GM21825 (cell line): ENCODE measurements around the gene CNGB1.
"Not testable (repeated sequence)": the region's sequence is repeated elsewhere in the genome, so short reads cannot be mapped to it uniquely, and the experiment has no call there.

Source experiments
- ATAC-seq: cut with Tn5 transposase; IDR thresholded peaks from one replicate; pipeline ENCODE4 v1.9.1; 2021; ENCODE audit warnings: mild to moderate bottlenecking, moderate library complexity; ENCODE audit not compliant: unreplicated experiment

CNGB1 gene

DNA sequence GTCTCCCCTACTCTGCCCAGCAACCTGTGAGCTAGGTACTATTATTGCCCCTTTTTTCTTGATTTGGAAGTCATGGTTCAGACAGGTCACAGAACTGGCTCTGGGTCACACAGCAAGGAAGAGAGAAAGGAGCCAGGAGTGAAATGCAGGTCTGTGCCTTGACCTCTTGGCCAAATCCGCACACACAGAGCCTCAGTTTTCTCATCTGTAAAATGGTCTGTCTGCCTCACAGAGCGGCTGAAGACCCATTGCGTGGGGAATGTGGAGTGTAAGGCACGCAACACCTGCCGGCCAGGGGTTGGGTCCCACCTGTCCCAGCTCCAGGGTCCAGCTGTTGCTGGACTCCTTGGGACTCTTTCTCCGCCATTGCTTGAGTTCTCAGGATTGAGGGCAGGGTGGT lies 32.4 kb downstream of the CNGB1 start:
- no peak for ATAC-seq

DNA sequence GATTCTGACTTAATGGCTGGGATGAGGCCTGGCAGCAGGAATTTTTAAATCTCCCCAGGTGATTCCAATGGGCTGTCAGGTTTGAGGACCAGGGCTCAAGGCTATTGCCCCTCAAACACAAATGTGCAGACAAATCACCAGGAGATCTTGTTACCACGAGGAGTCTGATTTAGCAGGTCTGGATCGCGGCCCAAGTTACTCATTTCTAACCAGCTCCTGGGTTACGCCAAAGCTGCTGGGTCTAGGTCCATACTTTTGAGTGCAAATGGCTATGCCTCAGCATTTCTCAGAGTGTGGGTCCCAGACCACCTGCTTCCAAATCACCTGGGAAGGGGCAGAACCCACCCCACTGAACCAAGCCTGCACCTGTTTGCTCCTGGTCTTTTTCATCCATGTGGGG lies 33.1 kb downstream of the CNGB1 start:
- ATAC-seq: no peak

DNA sequence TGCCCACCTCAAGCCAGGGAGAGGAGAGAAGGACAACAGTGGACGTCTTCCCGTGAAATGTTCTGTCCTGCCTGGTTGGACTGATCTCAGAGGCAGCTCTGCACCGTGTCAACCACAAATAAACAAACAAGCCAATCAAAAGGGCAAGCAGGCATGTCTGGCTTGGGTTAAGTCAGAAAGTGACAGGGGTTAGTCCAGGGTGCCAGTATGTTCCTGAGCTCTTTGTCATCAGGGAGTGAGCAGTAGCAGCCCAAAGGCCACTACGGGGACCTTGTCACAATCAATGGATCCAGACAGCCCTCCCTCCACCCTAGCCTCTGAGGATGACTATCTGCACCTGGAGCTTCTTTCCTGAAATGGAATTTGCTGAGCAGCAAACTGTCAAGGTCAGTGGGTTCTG lies 35.0 kb downstream of the CNGB1 start:
- no peak for ATAC-seq

DNA sequence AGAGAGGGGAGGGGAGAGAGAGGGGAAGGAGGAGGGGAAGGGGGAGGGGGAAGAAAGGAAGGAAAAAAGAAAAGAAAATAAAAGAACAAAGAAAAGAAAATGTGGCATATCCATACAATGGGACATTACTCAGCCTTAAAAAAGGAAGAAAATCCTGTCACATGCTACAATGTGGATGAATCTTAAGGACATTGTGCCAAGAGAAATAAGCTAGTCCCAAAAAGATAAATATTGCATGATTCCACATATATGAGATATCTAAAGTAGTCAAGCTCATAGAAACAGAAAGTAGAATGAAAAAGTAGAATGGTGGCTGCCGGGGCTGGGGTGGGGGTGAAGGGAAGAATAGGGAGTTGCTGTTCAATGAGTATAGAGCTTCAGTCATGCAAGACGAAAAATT lies 40.4 kb downstream of the CNGB1 start:
- no peak for ATAC-seq

DNA sequence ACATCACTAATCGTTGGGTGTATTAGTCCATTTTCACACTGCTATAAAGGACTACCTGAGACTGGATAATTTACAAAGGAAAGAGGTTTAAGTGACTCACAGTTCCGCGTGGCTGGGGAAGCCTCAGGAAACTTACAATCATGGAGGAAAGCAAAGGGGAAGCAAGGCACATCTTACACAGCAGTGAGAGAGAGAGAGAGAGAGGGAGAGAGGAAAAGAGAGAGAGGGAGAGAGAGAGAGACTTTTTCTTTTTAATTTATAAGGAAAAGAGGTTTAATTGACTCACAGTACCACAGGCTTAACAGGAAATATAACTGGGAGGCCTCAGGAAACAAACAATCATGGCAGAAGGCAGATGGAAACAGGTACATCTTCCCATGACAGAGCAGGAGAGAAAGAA lies 41.7 kb downstream of the CNGB1 start:
- ATAC-seq: no peak

DNA sequence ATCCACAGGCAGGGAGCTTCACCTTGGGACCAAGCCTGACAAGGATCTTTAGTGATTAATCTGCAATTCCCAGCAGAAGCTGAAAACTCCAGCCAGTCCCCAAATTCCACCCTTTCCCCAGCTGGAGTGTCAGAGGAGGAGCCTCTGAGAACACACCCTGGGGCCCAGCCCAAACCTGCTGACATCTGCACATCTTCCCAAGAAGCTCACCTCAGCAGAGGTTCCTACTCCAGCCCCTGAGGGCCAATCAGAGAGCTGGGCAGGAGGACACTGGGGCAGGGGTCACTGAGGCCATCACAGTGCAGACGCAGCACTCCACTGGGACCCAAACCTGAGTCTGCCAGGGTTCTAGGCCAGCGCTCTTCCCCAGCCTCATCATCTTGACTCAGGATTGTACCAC lies 44.9 kb downstream of the CNGB1 start:
- no peak for ATAC-seq

DNA sequence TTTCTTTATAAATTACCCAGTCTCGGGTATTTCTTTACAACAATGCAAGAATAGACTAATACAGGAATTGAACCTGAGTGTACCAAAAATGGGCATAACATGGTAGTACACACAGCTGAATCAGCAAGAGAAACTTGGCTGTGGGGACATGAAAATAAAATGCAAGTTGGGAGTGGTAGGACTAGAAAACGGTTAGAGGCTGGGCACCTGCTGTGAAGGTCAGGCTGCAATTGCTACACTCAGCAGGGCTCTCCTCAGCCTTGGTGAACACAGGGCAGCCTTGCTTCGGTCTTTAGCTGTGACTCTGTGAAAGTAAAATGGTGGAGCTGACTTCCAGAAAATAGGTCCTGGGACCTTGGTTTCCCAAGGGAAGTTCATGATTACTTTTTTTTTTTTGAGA lies 45.6 kb downstream of the CNGB1 start:
- no peak for ATAC-seq

DNA sequence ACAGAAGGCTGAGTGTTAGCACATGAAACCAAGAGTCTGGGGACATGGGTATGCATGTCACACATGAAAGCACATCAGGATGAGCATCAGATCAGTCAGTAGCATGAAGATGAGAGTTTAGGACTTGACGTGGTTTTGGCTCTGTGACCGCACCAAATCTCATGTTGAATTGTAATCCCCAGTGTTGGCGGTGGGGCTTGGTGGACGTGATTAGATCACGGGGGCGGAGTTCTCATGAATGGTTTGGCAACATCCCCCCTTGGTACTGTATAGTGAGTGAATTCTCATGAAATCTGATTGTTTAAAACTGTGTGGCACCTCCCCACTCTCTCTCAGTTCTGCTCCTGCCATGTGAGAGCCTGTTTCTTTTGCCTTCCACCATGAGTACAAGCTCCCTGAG lies 46.4 kb downstream of the CNGB1 start:
- no peak for ATAC-seq

DNA sequence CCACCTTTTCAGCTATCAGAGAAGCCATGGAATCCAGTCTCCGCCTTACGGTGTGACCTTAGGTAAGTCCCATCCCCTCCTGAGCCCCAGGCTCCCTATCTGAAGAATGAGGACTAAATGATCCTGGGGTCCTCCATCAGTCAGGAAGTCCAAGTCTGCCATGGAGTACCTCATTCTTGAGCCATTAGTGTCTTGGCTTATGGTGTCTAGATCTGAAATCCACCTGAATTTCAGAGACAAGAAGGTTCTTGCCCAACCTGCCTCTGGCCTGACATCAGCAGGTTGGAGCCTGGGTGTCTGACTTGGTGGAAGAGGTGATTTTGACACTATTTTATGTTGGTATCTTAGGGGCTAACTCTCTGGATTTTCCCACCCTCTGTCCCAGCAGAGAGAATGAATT lies 47.1 kb downstream of the CNGB1 start:
- no peak for ATAC-seq

DNA sequence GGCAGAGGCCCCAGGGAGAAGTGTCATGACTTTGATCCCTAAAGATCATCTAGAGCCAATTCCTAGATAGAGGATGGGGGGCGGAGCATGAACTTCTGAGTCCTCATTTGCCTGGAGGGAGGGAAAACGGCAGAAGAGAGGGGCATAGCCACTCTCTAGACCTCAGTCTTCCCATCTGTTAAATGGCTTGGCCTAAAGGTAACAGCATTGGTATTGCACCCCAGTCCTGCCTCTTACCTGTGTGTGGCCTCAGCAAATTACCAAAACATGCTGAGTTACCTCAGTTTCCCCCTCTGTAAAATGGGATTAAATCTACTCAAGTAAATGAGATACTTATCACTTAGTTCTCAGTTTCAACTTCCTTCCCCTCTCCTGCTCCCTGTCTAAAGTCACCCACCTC lies 47.5 kb downstream of the CNGB1 start:
- ATAC-seq: no peak

DNA sequence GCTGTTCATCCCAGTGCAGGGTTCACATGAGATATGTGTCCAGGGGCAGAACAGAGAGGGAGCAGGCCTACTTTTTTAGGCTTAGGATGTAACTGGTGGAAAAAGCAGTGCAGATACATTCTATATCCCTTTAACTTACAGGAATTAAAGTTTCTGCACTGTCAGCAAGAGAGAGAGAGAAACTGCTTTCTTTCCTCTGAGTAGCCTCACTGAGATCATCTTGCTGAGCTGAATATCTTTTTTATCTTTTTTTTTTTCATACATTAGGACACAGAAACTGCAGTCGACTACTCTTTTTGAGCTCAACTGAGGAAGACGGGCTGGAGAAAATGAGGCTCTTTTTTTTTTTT lies 50.1 kb downstream of the CNGB1 start:
- no peak for ATAC-seq

DNA sequence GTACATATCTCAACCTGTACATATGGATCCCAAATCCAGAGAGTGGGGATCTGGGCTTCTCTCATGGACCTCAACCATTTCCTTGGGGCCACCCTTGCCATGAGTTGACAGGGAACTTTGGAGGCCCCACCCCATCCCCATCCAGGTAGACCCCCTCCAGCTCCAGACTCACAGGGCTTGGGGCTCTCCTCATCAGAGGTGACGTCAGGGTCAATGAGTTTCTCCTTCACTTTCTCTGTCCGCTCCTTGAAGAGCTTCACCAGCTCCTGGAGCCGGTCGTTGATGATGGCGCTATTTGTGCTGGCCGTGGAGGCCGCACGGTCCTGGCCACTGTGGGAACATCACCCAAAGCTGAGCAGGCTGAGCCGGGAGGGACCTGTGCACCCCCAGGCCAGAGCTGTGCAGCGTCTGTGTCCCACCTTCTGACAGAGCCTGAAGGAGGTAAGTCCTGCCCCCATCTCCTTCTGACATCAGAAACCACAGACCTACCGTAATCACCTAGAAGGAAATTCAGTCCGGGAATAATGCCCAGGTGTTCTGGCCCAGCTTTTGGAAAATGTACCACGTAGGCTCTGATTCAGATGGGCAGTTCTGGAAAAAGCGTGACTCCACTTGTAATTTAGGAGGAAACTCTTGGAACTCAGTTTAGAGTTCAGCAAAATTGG lies 50.6 kb downstream of the CNGB1 start:
- ATAC-seq: no peak

DNA sequence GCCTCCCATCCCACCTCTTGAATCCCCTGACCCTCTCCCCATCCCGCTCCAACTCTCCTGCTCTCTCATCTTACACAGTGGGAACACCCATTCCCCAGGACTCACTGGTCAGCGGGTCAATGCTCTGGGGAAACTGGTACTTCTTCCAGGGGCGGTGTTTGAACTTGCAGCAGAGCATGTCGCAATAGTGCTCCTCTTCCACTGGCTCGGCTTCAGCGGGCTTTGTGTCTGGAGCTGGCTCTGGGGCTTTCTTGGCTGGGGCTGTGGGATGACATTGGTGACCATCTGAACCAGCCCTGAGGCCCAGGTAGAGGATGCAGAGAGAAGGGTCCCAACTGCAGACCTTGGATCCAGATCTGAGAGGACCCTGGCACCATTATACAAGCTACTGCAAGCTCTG lies 51.9 kb downstream of the CNGB1 start:
- ATAC-seq: no peak

DNA sequence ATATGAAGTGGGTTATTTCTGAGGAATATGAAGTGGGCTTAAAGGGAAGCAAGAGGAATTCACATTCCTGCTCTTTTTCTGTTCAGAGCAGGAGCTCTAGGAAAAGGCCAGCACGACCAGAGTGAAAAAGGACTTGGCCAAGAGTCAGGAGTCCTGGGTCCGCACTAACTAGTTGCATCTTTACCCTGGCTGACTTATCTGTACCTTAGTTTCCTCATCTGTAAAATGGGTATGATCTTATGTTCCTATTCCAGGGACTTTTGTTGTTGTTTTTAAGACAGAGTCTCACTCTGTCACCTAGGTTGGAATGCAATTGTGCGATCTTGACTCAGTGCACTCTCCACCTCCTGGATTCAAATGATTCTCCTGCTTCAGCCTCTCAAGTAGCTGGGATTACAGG lies 52.5 kb downstream of the CNGB1 start:
- ATAC-seq: no peak

DNA sequence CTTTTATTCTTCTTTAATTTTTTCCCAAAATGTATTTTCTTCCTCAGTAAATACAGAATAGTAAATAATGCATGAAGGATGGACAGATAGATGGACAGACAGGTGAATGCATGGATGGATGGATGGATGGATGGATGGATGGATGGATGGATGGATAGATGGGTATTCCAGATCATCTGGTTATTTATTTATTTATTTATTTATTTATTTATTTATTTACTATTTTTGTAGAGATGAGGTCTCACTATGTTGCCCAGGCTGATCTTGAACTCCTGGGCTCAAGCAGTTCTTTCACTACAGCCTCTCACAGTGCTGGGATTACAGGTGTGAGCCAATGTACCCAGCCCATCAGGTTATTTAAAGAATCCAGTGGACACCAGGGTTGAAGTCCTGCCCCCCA lies 53.0 kb downstream of the CNGB1 start:
- not testable (repeated sequence) for ATAC-seq

DNA sequence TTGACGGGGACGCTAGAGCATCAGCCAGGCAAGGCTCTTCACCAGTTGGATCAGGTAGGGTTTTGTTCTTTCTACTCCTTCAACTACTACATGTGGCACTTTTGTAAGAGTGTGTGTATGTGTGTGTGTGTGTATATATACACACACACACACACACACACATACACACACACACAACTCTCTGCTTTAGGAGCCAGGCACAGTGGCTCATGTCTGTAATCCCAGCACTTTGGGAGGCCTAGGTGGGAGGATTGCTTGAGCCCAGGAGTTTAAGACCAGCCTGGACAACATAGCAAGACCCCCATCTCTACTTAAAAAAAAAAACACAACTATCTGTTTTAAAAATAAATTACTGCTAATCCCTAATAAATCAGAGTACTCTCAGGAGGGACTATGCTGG lies 53.4 kb downstream of the CNGB1 start:
- not testable (repeated sequence) for ATAC-seq

DNA sequence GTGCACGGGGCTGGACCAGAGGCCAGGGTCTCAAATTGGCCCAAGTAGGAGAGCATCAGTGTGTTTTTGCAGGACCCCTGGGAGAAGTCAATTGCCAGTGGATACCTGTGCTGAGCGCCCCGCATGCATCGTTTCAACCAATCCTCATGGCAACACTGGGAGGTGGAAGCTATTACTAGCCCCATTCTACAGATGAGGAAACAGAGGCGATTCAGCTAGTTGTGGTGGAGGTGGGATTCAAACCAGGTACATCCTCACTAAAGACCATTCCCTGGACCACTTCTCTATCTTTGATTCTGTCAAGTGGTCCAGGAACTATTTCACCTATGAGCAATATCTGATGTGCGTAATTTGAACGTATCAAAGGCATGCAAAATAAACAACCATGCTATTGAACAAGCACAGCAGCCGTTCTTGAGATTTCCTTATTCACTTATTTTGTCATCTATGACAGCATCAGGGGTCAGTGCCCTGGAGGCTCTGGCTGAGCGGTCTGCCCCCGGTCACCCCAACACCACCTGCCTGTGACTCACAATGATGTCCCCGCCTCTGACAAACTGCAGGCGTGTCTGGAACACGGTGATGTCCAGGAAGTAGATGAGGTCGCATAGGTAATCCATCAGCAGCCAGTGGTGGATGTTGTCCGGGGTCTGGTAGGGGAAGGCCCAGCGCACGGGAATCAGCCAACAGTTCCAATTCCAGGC lies 54.0 kb downstream of the CNGB1 start:
- no peak for ATAC-seq

DNA sequence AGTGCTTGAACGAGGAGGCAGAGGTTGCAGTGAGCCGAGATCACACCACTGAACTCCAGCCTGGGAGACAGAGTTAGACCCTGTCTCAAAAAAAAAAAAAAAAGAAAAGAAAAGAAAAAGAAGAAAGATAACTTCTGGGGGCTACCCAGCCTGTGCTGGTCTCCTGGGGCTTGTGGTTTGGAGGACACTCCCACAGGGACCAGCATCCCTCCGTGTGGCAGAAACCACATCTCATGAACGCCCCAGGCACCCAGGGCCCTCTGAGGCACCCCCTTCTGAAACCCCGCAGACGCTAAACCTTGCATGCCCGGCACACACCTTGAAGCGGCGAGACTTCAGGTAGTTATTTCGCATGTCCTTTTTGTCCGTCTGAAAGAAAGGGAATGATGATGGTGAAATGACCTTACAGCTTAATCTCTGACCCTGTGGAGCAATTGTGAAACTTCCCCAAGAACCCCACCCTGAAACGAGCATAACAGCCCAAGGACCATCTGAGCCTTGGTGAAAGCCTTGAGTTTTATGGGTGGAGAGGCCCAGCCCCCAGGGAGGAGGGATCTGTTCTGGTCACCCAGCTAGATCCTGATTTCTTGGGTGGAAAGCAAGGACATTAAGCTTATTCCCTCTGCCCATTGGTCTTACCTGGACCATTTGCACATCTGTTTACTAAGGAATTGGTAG lies 55.0 kb downstream of the CNGB1 start:
- ATAC-seq: no peak

DNA sequence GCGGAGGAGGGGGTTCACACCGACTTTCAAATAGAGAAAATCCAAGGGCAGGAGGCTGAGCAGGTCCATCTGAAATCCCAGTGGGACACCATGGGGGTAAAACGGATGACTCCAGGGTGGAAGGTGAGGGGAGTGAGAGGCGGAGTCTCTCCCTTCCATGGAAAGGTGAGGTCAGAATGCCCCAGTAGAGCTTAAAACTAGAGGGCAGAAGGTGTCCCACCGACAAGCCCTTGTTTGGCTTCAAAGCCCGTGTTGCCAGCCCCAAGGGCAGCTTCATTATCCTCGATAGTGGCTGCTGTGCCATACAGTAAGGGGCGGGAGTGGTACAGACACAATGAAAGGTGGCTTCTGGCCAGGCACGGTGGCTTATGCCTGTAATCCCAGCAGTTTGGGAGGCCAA lies 55.7 kb downstream of the CNGB1 start:
- ATAC-seq: no peak

DNA sequence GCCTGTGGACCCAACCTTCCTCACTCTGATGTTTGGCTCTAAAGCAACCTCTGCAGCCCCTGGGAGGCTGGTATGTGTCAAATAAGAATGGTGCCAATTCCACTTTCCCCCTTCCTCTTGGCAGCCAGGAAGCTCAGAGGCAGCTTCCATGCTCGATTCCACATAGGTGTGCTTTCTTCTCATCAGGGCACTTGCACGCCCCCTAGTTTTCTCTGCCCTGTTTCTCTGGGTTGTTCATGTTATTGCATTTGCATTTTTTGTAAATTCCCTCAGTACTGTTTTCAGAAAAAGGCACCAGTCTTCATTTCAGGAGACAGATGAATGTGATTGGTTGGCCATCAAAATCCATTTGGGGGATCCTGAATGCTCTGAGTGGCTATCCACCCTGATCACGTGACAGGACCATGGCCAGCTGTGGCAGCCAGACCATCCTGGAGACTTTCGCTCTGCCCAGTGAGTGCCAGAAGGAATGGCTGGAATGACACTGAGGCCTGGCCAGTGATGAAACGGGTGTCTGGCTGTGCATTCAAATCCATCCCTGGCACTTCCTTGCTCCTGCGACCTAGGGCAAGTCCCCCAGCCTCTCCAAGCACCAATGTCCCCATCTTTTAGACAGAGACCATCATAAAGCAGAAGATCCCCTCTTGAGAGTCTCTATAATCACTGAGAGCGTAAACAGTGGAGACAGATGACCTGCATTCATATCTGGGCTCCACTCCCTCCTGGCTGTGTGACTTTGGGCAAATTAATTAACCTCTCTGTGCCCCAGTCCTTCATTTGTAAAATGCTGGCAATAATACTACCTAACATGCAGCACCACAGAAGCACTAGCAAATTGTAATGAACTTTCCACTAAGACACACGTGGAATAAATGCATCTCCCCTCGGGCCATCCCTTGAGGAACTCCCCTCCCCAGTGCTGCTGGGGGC lies 56.4 kb downstream of the CNGB1 start:
- no peak for ATAC-seq

DNA sequence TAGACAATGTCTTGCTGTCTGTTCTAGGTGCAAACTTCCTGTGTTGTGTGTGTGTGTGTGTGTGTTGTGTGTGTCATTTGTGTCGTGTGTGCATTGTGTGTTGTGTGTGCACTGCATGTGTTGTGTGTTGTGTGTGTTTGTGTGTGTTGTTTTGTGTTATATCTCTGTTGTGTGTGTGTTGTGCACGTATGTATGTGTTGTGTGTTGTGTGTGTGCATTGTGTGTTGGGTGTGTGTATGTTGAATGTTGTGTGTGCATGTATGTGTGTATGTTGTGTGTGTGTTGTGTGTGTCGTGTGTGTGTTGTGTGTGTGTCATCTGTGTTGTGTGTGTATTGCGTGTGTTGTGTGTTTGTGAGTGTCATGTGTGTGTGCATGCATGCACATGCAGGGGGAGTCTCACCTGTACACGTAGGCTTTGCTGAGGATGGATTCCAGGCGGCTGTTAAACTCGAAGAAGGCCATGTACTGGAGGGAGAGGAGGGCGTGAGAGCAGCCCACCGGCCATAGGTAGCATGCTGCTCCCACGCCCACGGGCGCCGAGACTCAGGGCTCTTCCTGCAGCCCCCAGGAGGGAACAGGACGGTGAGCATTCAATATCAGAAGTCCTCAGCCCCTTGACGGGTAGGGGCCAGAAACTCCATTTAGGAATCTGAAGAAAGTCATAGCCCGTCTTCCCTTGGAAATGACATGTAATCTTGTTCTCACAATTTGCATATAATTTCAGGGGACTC lies 58.2 kb downstream of the CNGB1 start:
- ATAC-seq: no peak
